GM19468 (cell line): ENCODE data around the gene PPTC7.
"Not testable (repeated sequence)": the region's sequence is repeated elsewhere in the genome, so short reads cannot be mapped to it uniquely, and the experiment has no call there.

ENCODE experiments used
- ATAC-seq: cut with Tn5 transposase; IDR thresholded peaks from one replicate; pipeline ENCODE4 v1.9.1; 2021; ENCODE audit warnings: mild to moderate bottlenecking, moderate library complexity, moderate number of reproducible peaks; ENCODE audit not compliant: unreplicated experiment; ENCODE audit errors: extremely low read depth

PPTC7 gene

DNA sequence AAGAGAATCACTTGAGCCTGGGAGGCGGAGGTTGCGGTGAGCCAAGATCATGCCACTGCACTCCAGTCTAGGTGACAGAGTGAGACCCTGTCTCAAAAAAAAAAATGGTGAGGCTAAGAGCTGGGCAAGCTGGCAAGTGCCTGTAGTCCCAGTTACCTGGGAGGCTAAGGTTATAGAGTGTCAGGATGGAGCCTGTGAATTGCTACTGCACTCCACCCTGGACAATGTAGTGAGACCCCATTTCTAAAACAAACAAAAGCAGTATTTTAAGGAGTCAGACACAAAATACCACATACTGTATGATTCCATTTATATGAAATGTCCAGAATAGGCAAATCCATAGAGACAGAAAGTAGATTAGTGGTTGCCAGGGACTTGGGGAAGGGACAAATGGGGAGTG lies 4.0 kb upstream of the PPTC7 start:
- not testable (repeated sequence) for ATAC-seq

DNA sequence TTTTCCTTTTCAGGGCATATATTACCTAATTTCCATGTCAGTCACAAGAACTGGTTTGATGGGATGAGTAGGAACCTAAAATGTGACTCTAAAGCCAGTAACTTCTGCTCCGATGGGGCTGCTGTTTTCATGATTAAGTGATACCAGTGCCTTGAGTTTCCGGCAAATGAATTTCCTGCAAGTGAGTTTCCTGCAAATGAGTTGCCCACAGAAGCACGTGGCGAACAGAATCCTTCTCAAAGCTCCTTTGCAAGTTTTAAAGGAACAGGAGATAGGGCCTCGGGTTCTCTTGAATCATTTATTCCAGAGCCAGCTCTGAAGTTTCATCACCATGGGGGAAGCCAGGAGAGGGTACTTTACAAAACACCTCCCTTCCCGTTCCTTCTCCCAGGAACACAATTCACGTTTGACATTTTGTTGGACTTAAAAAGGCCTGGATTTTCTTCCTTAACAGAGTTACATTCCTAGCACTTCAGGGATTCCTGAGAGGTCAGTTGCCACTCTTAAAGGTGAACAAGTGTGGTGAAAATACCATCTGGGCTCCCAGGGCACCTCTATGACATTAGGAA lies 2.2 kb upstream of the PPTC7 start:
- ATAC-seq: no peak

DNA sequence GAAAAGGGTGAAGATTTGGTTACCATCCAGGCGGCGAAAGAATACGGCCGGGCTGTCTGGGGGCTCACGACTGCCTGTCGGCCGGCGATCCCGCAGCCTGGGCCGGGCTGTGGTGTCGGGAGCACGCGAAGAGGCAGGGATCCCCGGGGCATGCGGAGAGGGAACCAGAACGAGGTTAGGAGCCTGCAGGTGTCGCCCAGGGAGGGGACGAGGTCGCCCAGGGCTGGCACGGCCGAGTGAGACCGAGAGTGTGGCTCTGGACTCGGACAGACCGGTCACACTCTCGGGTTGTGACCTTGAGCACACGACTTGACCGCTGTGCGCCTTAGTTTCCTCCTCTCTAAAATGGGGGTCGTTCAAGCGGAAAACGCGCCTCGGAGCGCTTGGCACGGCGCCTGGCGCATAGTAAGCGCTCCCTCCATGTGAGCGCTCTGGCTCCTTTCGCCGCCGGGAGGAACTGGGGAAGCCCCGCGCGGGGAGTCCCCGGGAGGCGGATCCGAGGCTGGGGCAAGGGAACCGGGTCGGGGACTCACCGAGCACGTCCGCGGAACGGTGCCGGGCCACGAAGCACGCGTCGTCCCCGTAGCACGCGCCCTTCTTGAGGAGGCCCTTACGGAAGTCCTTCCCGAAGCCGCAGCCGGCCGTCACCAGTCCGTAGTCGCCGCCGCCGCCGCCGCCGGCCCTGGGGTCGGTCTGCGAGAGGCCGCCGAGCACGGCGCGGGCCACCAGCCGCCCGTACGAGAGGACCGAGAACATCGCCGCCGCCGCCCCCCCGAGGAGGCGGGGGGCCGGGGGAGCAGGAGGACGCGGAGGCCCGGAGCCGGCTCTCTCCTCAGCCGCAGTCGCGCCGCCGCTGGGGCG lies 612 bp downstream of the PPTC7 start:
- ATAC-seq: peak; percentile 7

- ATAC-seq: no peak
Observed at GRCh38 chr12:110581931-110582275, 1.2 kb downstream of the PPTC7 start.

DNA sequence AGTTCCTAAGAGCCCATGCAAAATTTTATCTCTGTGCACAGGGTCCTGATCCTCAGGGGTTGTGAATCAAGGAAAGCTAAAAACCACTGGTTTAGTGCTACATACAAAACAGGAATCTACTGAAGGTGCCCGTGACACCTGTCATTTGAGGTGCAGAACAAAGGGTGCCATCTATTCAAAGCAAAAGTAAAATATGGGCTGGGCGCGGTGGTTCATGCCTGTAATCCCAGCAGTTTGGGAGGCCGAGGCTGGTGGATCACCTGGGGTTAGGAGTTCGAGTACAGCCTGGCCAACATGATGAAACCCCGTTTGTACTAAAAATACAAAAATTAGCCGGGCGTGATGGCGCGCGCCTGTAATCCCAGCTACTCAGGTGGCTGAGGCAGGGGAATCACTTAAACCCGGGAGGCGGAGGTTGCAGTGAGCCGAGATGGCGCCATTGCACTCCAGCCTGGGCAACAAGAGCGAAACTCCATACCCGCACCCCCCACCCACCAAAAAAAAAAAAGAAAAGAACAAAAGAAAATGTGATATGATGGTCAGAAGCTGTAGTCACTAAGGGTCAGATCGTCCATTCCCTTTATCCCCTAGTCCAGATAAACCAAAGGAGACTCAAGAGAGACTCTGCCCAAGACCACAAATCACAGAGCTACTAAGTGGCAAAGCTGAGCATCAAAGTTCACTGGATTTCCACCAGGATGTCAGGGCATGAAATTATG lies 3.4 kb downstream of the PPTC7 start:
- no peak for ATAC-seq

DNA sequence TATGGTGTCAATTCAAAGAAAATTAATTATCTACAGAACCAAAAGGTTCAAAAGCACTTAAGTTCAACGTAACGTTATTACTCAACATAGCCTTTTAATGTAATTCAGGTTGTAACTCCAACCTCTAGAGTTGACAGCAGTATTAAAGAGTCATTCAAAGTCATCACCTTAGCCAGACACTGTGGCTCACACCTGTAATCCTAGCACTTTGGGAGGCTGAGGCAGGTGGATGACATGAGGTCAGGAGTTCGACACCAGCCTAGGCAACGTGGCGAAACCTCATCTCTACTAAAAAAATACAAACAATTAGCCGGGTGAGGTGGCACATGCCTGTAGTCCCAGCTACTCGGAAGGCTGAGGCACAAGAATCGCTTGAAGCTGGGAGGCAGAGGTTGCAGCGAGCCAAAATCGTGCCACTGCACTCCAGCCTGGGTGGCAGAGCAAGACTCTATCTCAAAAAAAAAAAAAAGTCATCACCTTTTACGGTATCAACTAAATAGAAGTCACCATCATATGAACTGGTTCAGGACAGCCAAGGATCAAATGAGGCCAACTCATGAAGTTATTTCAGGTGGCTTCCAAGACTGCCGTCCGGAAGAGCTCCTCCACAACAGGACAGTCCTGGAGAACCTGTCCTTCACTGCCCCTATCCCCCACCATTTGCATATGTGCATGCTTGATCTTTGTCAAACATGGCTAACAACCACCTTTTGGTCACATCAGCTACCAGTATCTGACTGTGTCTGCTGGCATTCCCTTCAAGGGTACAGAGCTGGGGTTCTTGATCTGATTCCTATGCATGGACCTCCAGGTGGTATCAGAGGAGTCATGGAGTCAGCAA lies 4.2 kb downstream of the PPTC7 start:
- ATAC-seq: no peak

GRCh38 chr12:110577864-110578693 lies 5.0 kb downstream of the PPTC7 start:
- ATAC-seq: no peak

DNA sequence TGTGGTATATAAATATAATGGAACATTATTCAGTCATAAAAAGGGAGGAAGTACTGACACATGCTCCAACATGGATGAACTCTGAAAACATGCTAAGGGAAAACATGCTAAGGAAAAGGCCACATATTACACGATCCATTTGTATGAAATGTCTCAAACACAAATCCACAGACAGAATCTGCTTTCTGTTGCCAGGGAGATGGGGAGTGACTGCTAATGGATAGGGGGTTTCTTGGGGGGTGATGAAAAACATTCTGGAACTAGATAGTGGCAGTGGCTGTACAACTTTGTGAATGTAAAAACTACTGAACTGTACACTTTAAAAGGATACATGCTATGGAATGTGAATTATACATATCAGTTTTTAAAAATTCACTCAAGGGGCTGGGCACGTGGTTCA lies 6.6 kb downstream of the PPTC7 start:
- no peak for ATAC-seq

- ATAC-seq: no peak
Observed at GRCh38 chr12:110575326-110575725, 7.8 kb downstream of the PPTC7 start.

DNA sequence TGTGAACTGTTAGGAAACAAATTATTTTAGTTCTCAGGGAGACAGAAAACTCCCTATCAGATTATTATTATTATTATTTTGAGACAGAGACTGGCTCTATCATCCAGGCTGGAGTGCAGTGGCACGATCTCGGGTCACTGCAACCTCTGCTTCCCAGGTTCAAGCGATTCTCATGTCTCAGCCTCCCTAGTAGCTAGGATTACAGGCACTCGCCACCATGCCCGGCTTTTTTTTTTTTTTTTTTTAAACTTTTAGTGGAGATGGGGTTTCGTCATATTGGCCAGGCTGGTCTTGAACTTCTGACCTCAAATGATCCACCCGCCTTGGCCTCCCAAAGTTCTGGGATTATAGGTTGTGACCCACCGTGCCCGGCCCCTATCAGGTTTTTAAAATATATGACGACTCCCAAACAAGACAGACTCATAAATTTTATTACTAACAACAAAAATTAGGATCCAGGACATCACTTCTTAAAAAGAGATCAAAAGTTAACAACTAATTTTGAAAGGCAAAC lies 8.3 kb downstream of the PPTC7 start:
- ATAC-seq: not testable (repeated sequence)

GRCh38 chr12:110574044-110574443 lies 9.1 kb downstream of the PPTC7 start:
- ATAC-seq: no peak

- ATAC-seq: not testable (repeated sequence)
Observed at GRCh38 chr12:110570798-110571197, 12.3 kb downstream of the PPTC7 start.

- ATAC-seq: not testable (repeated sequence)
Observed at GRCh38 chr12:110569838-110570237, 13.3 kb downstream of the PPTC7 start.

DNA sequence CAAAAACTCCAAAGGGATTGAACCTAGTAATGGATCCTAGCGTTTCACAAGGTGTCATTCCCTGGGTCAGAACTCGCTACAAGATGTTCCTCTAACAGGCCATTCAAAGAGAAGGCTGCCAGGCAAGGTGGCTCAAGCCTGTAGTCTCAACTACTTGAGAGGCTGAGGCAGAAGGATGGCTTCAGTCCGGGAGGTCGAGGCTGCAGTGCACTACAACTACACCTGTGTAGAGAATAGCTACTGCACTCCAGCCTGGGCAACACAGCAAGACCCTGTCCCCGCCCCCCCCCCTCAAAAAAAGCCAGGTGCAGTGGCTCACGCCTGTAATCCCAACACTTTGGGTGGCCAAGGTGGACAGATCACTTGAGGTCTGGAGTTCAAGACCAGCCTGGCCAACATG lies 14.4 kb downstream of the PPTC7 start:
- ATAC-seq: no peak

DNA sequence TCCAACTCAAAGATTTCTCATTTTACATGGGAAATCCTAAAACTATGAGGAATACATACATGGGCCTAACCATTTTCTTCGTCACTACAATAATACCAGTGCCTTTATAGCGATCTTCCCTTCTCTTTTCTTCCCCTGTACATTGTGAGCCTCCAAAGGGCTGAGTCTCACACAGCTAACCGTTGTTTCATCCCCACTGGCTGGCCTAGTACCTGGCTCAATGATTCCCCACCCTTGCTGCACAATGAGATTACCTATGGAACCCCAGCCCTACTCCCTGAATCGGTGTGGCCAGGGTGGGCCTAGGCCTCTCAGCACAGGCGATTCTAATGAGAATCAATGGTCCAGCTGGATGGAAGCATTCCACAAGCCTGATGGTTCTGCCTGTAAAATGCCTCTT lies 16.1 kb downstream of the PPTC7 start:
- no peak for ATAC-seq

DNA sequence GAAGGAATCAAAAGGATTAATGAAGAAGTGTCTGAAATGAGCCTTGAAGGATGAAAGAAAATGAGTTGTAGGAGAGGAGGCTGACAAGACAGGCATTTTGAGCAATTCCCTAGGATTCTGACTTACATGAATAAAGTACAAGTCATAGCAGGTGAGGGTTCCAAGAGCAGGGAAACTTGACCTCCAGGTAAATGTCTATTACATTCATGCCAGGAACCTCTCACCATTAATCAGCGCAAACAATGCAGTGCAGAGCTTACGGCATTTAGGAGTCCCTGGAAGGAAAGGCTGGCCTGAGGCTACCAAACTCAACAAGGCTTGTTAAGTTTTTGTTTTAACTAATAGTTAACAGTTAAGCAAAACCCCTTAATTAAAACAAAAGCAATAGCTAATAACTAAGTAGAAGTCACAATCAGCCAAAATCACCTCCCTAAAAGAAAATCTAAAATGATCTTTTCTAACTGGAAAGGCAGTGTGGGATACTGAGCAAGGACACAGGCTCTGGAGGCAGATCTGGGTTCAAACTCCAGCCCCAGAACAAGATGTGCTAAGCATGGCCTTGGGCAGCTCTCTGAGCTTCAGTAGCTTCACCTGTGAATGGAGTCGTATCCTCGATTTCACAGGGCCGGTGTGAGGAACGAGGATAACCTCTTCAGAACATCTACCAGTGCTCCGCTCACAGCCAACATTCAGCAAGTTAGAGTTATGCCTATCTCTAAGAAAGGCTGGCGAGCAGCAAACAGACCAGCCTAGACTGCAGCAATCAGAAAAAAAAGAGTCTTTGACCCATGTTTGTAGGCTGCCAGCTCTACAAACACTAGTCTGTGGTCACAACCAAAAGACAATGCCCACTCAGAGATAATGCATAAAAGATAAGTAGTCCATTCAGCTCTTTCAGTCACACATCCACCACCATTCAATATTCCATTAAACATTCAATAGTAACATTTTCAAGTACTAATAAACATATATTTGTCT lies 16.9 kb downstream of the PPTC7 start:
- no peak for ATAC-seq

GRCh38 chr12:110564471-110564991 lies 18.6 kb downstream of the PPTC7 start:
- ATAC-seq: no peak
